ENCODE results near the gene CDCA3.

Gene CDCA3

GRCh38 chr12:6831450-6831995, 19.6 kb downstream of the CDCA3 start:
- no peak for DNase-seq

- no peak for DNase-seq
Observed at GRCh38 chr12:6830999-6831398, 20.1 kb downstream of the CDCA3 start.

GRCh38 chr12:6830286-6830890, 20.7 kb downstream of the CDCA3 start:
- no peak for DNase-seq

GRCh38 chr12:6829536-6830220, 21.4 kb downstream of the CDCA3 start:
- DNase-seq: no peak

GRCh38 chr12:6828781-6829535, 22.1 kb downstream of the CDCA3 start:
- peak in 3 of 5 experiments; percentile 13 to 35 (median 28) for DNase-seq

- peak in 2 of 5 experiments; percentile 10 to 34 for DNase-seq
Observed at GRCh38 chr12:6827982-6828780, 22.9 kb downstream of the CDCA3 start, which contains the start of gene P3H3. TSS of gene P3H3 (plus strand) at chr12:6828407. CDS start at chr12:6828441, 34 bp downstream.

- DNase-seq: peak in 2 of 5 experiments; percentile 17 to 50
Observed at GRCh38 chr12:6827437-6827911, 23.6 kb downstream of the CDCA3 start.

- no peak for DNase-seq
Observed at GRCh38 chr12:6826734-6827436, 24.2 kb downstream of the CDCA3 start.

- no peak for DNase-seq
Observed at GRCh38 chr12:6826125-6826733, 24.9 kb downstream of the CDCA3 start.

GRCh38 chr12:6825398-6826124, 25.5 kb downstream of the CDCA3 start:
- peak; percentile 52 to 74 (median 60) for DNase-seq

GRCh38 chr12:6824901-6825381, 26.1 kb downstream of the CDCA3 start:
- no peak for DNase-seq

- no peak for DNase-seq
Observed at GRCh38 chr12:6824085-6824775, 26.9 kb downstream of the CDCA3 start.

- no peak for DNase-seq
Observed at GRCh38 chr12:6823182-6824084, 27.7 kb downstream of the CDCA3 start.

- no peak for DNase-seq
Observed at GRCh38 chr12:6822426-6823135, 28.5 kb downstream of the CDCA3 start.

GRCh38 chr12:6821591-6822425, 29.3 kb downstream of the CDCA3 start, which contains the start of gene GPR162:
TSS of gene GPR162 (plus strand) at chr12:6821821. CDS start at chr12:6823899, 2,078 bp downstream.
- DNase-seq: no peak

- DNase-seq: no peak
Observed at GRCh38 chr12:6820166-6820565, 30.9 kb downstream of the CDCA3 start.

Data from T-helper 2 cell (primary cell).